PFSK-1 (cell line): ENCODE measurements around the gene ACSF3.

Experiments
- FOXP2 ChIP-seq: optimal IDR thresholded peaks from 2 replicates; pipeline ENCODE3; 2011; ENCODE audit warnings: borderline replicate concordance, control low read depth, inconsistent platforms; ENCODE audit not compliant: insufficient read depth; ENCODE audit errors: extremely low read length, extremely low read depth
- POLR2AphosphoS5 ChIP-seq: IDR thresholded peaks from 2 replicates; pipeline ENCODE4 v1.6.1; 2012; ENCODE audit warnings: low read depth, mild to moderate bottlenecking, control low read depth, low read length, moderate library complexity

DNA sequence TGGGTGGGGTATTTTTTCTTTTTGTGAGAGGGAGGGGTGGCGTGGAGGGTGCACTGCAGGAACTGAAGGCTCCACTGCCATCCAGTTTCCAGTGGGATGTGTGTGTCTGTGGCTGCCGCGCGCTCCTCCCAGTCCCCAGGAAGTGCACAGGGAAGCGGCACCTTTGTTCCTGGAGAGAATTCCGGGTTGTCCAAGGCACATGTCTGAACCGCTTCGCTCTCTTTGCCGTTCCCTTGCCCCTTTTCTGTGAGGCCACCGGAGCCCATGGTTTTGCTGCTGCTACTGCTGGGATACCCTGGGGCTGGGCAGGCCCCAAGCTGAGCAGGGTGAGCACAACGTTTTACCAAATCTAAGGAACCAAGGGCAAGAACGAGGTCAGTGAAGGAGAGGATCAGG, 19.5 kb downstream of the ACSF3 start:
- TF ChIP-seq POLR2AphosphoS5 (no peak), FOXP2 (no peak)
